Measurements from ENCODE around the gene DLGAP3. TPM values are rescaled to one million over a fixed set of nuclear protein-coding genes. Genes with fewer than 3 reads are reported as not detected.

The DLGAP3 gene
- total RNA-seq, 4 donors from 2014 or later: 0.55 TPM; not detected in 3

GRCh38 chr1:34859446-34860200 is 69.8 kb downstream of the DLGAP3 start, which contains the start of gene SMIM12:
Gene SMIM12 (minus strand): TSS chr1:34859749. CDS start chr1:34855977, 3,772 bp downstream.
- Histone ChIP-seq H3K9me3 (no peaks in the 10 kb centered on the region), H3K27me3 (no peaks in the 10 kb centered on the region), H3K4me1 (peaks cover 50% of the 10 kb centered on the region), H3K4me3 (peak within 1 kb of the TSS; percentile 92), H3K36me3 (peaks cover 13% of the 10 kb centered on the region), H3K27ac (peak within 1 kb of the TSS; percentile 89)
- DNase-seq (ENCODE audit: low spot score in 2 of 2): peak; percentile 95 to 97
- TF ChIP-seq POLR2A (IDR thresholded peaks at IDR 0.05): peak; percentile 61 to 93
- TF ChIP-seq CTCF (IDR thresholded peaks at IDR 0.05): peak; percentile 74 to 79
- no peak for TF ChIP-seq EP300 (IDR thresholded peaks at IDR 0.05)
- peak; percentile 80 to 86 (median 86) for TF ChIP-seq POLR2AphosphoS5 (IDR thresholded peaks at IDR 0.05)
- 2% methylated on average over 10 of the region's 47 CpGs for WGBS

- no peaks in the 10 kb centered on the region for H3K9me3 ChIP-seq
- H3K4me1 ChIP-seq: peaks cover 50% of the 10 kb centered on the region
- TF ChIP-seq EP300 (IDR thresholded peaks at IDR 0.05) (no peak), POLR2A (IDR thresholded peaks at IDR 0.05) (no peak), POLR2AphosphoS5 (IDR thresholded peaks at IDR 0.05) (no peak), CTCF (IDR thresholded peaks at IDR 0.05) (no peak)
- 0% methylated on average over 13 of the region's 15 CpGs for WGBS
- DNase-seq (ENCODE audit: low spot score in 2 of 2): no peak
- no peaks in the 10 kb centered on the region for H3K27me3 ChIP-seq
- peaks cover 20% of the 10 kb centered on the region for H3K36me3 ChIP-seq
- peak overlapping the region; percentile 89 for H3K27ac ChIP-seq
- peak overlapping the region; percentile 92 for H3K4me3 ChIP-seq
Measured at GRCh38 chr1:34858901-34859445, 70.5 kb downstream of the DLGAP3 start.

- peaks cover 24% of the 10 kb centered on the region for H3K36me3 ChIP-seq
- no peak for DNase-seq (ENCODE audit: low spot score in 2 of 2)
- H3K9me3 ChIP-seq: no peaks in the 10 kb centered on the region
- WGBS: 94% methylated on average over 6 of the region's 6 CpGs
- TF ChIP-seq POLR2A (IDR thresholded peaks at IDR 0.05) (no peak), CTCF (IDR thresholded peaks at IDR 0.05) (no peak), EP300 (IDR thresholded peaks at IDR 0.05) (no peak), POLR2AphosphoS5 (IDR thresholded peaks at IDR 0.05) (no peak)
- no peak overlapping the region for H3K4me3 ChIP-seq
- no peak overlapping the region for H3K27ac ChIP-seq
- peaks cover 64% of the 10 kb centered on the region for H3K4me1 ChIP-seq
- no peaks in the 10 kb centered on the region for H3K27me3 ChIP-seq
Measured at GRCh38 chr1:34856697-34857096, 72.8 kb downstream of the DLGAP3 start.

GRCh38 chr1:34852677-34853217 is 76.7 kb downstream of the DLGAP3 start:
- Histone ChIP-seq H3K27me3 (no peaks in the 10 kb centered on the region), H3K4me3 (no peak overlapping the region), H3K36me3 (peaks cover 27% of the 10 kb centered on the region), H3K27ac (peak overlapping the region; percentile 36), H3K4me1 (peaks cover 60% of the 10 kb centered on the region), H3K9me3 (no peaks in the 10 kb centered on the region)
- WGBS: 22% methylated on average over 6 of the region's 6 CpGs
- DNase-seq (ENCODE audit: low spot score in 2 of 2): peak; percentile 92
- TF ChIP-seq EP300 (IDR thresholded peaks at IDR 0.05): no peak
- TF ChIP-seq POLR2AphosphoS5 (IDR thresholded peaks at IDR 0.05): no peak
- peak; percentile 98 to 99 for TF ChIP-seq CTCF (IDR thresholded peaks at IDR 0.05)

All from suprapubic skin (tissue), 4 donors.